ENCODE results near the gene RXFP1.

RXFP1 gene

DNA sequence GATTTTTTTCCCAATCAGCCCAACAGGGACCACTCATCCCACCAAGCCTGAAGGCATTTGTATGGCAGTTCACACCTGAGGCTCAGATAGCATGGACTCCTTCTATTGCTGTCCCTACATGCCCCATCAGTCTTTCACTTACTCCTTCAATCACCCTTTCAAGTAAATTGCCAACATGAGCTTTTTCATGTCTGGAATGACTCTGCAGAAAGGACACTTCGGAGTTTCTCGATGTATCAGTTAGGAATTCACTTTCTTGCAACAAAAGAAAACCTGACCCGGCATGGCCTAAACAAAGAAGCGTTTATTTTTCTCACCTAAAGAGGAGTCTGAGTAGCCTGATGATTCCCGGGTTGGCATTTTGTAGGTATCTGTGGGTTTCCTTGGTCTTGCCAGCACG, 38.6 kb downstream of the RXFP1 start:
- H3K27ac ChIP-seq (ENCODE audit: low read depth, low read length): no peak overlapping the region
- H3K36me3 ChIP-seq (ENCODE audit: control insufficient read depth, insufficient read depth, low read length): no peaks in the 10 kb centered on the region
- H3K27me3 ChIP-seq (ENCODE audit: control insufficient read depth, insufficient read depth, low read length): no peaks in the 10 kb centered on the region
- no peaks in the 10 kb centered on the region for H3K4me1 ChIP-seq (ENCODE audit: control insufficient read depth, insufficient read depth, low read length)
- H3K4me3 ChIP-seq (ENCODE audit: low read length): no peak overlapping the region
- no peak overlapping the region for H3K9ac ChIP-seq (ENCODE audit: low read length)

DNA sequence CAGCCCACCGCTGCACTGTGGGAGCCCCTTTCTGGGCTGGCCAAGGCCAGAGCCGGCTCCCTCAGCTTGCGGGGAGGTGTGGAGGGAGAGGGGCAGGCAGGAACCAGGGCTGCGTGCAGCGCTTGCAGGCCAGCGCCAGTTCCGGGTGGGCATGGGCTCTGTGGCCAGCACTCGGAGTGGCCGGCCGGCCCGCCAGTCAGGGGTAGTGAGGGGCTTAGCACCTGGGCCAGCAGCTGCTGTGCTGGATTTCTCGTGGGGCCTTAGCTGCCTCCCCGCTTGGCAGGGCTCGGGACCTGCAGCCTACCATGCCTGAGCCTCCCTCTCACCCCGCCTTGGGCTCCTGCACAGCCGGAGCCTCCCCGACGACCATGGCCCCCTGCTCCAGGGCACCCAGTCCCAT, 45.2 kb downstream of the RXFP1 start:
- Histone ChIP-seq H3K4me3 (ENCODE audit: low read length) (no peak overlapping the region), H3K27me3 (ENCODE audit: control insufficient read depth, insufficient read depth, low read length) (no peaks in the 10 kb centered on the region), H3K27ac (ENCODE audit: low read depth, low read length) (no peak overlapping the region), H3K4me1 (ENCODE audit: control insufficient read depth, insufficient read depth, low read length) (no peaks in the 10 kb centered on the region), H3K9ac (ENCODE audit: low read length) (no peak overlapping the region), H3K36me3 (ENCODE audit: control insufficient read depth, insufficient read depth, low read length) (no peaks in the 10 kb centered on the region)

GRCh38 chr4:158571736-158572135, 50.1 kb downstream of the RXFP1 start:
- Histone ChIP-seq H3K27ac (ENCODE audit: low read depth, low read length) (no peak overlapping the region), H3K9ac (ENCODE audit: low read length) (no peak overlapping the region), H3K4me3 (ENCODE audit: low read length) (no peak overlapping the region)

DNA sequence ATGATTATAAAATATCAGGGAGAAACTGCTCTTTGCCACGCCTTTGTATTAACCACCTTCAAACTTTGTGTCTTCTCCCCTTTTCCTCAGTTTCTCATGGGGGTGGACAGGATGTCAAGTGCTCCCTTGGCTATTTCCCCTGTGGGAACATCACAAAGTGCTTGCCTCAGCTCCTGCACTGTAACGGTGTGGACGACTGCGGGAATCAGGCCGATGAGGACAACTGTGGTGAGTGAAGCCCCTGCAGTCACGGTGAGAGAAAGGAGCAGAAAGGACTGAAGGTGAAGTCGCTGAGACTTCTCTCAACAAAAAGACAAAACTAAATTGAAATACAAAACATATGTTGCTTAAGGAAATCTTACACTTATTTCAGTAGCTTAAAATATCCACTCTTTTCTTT, 50.9 kb downstream of the RXFP1 start:
- no peak overlapping the region for H3K9ac ChIP-seq (ENCODE audit: low read length)
- H3K27me3 ChIP-seq (ENCODE audit: control insufficient read depth, insufficient read depth, low read length): no peaks in the 10 kb centered on the region
- no peak overlapping the region for H3K27ac ChIP-seq (ENCODE audit: low read depth, low read length)
- no peak overlapping the region for H3K4me3 ChIP-seq (ENCODE audit: low read length)
- no peaks in the 10 kb centered on the region for H3K36me3 ChIP-seq (ENCODE audit: control insufficient read depth, insufficient read depth, low read length)
- no peaks in the 10 kb centered on the region for H3K4me1 ChIP-seq (ENCODE audit: control insufficient read depth, insufficient read depth, low read length)

More at GRCh38 chr4:158571736-158572135, 50.1 kb downstream of the RXFP1 start:
- no peaks in the 10 kb centered on the region for H3K27me3 ChIP-seq (ENCODE audit: control insufficient read depth, insufficient read depth, low read length)
- H3K36me3 ChIP-seq (ENCODE audit: control insufficient read depth, insufficient read depth, low read length): no peaks in the 10 kb centered on the region
- H3K4me1 ChIP-seq (ENCODE audit: control insufficient read depth, insufficient read depth, low read length): no peaks in the 10 kb centered on the region

DNA sequence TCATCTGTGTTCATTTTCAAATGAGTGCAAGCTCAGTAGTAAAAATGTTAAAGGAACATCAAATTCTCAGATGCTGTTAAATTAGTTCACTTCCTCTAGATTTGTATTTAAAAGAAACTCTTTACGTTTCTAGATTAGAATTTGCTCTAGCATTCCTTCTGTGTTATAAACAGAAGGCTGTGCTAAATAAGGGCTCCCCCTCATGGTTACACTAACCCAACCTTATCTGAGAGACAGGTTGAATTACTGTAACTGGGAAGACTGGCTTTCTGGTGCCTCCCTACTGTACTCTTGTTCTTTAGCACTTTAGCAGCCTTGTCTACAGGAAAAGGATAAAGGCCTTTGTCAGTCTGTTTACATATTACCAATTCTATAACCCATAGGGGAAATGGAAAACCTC, 56.8 kb downstream of the RXFP1 start:
- Histone ChIP-seq H3K4me3 (ENCODE audit: low read length) (no peak overlapping the region), H3K4me1 (ENCODE audit: control insufficient read depth, insufficient read depth, low read length) (no peaks in the 10 kb centered on the region), H3K27ac (ENCODE audit: low read depth, low read length) (no peak overlapping the region), H3K36me3 (ENCODE audit: control insufficient read depth, insufficient read depth, low read length) (no peaks in the 10 kb centered on the region), H3K27me3 (ENCODE audit: control insufficient read depth, insufficient read depth, low read length) (no peaks in the 10 kb centered on the region), H3K9ac (ENCODE audit: low read length) (no peak overlapping the region)

GRCh38 chr4:158580064-158580463, 58.4 kb downstream of the RXFP1 start:
- Histone ChIP-seq H3K36me3 (ENCODE audit: control insufficient read depth, insufficient read depth, low read length) (no peaks in the 10 kb centered on the region), H3K27ac (ENCODE audit: low read depth, low read length) (no peak overlapping the region), H3K4me1 (ENCODE audit: control insufficient read depth, insufficient read depth, low read length) (no peaks in the 10 kb centered on the region), H3K27me3 (ENCODE audit: control insufficient read depth, insufficient read depth, low read length) (no peaks in the 10 kb centered on the region), H3K4me3 (ENCODE audit: low read length) (no peak overlapping the region), H3K9ac (ENCODE audit: low read length) (no peak overlapping the region)

DNA sequence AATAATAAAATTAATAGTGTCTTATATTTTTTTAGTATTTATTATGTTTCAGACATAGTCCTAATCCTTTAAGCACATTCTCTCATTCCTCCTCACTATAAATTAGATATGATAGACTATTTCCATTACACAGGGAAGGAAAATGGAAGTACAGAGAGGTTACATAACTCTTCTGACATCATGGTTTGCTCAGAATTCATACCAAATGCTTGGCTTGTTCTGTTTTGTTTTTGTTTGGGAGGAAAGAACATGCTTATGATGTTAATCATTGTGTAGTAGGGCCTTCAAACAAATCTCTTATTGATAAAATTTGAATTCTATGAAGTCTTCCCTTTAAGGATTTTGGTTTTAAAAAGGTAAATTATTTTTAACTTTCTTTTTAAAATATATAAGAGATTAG, 59.5 kb downstream of the RXFP1 start:
- no peak overlapping the region for H3K9ac ChIP-seq (ENCODE audit: low read length)
- no peaks in the 10 kb centered on the region for H3K4me1 ChIP-seq (ENCODE audit: control insufficient read depth, insufficient read depth, low read length)
- H3K27ac ChIP-seq (ENCODE audit: low read depth, low read length): no peak overlapping the region
- no peak overlapping the region for H3K4me3 ChIP-seq (ENCODE audit: low read length)
- H3K27me3 ChIP-seq (ENCODE audit: control insufficient read depth, insufficient read depth, low read length): no peaks in the 10 kb centered on the region
- H3K36me3 ChIP-seq (ENCODE audit: control insufficient read depth, insufficient read depth, low read length): no peaks in the 10 kb centered on the region

DNA sequence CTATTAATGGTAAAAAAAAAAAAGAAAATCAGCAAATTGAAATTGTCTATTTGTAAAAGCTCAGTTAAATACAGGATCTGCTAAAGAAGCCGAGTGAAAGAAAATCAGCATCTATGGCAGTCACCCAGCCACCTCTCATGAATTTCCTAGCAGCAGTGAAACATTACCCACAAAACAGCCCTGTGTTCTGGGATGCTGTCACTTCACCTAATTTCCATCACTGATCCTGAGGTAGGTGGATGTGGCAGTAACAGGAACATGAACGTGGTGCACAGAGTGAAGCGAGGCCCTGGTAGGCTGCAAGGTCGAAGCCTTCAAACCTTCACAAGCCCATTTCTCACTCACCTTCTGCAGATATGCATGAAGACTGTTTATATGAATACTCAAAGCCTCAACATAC, 65.2 kb downstream of the RXFP1 start:
- H3K9ac ChIP-seq (ENCODE audit: low read length): no peak overlapping the region
- H3K27ac ChIP-seq (ENCODE audit: low read depth, low read length): no peak overlapping the region
- H3K4me3 ChIP-seq (ENCODE audit: low read length): no peak overlapping the region
- H3K4me1 ChIP-seq (ENCODE audit: control insufficient read depth, insufficient read depth, low read length): no peaks in the 10 kb centered on the region
- no peaks in the 10 kb centered on the region for H3K36me3 ChIP-seq (ENCODE audit: control insufficient read depth, insufficient read depth, low read length)
- no peaks in the 10 kb centered on the region for H3K27me3 ChIP-seq (ENCODE audit: control insufficient read depth, insufficient read depth, low read length)

DNA sequence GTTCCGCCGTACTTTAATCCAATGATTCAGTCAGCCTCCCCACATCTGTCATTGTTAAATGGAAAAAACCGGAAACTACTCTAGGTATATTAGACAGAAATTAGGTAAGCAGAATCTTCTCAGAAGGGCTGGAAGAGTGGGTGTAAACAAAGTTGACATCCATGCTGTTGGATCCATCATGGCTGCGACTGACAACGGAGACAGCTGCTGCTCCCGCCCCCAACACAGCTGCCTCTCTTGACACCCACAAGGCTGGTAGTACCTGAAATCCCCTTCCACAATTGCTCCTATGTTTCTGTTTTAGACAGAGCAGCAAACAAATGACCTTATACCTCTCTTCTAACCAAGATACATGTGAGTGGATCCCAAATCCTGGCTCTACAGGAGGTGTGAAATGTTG, 66.6 kb downstream of the RXFP1 start:
- Histone ChIP-seq H3K4me3 (ENCODE audit: low read length) (no peak overlapping the region), H3K9ac (ENCODE audit: low read length) (no peak overlapping the region), H3K4me1 (ENCODE audit: control insufficient read depth, insufficient read depth, low read length) (no peaks in the 10 kb centered on the region), H3K27me3 (ENCODE audit: control insufficient read depth, insufficient read depth, low read length) (no peaks in the 10 kb centered on the region), H3K36me3 (ENCODE audit: control insufficient read depth, insufficient read depth, low read length) (no peaks in the 10 kb centered on the region), H3K27ac (ENCODE audit: low read depth, low read length) (no peak overlapping the region)

- Histone ChIP-seq H3K36me3 (ENCODE audit: control insufficient read depth, insufficient read depth, low read length) (no peaks in the 10 kb centered on the region), H3K27me3 (ENCODE audit: control insufficient read depth, insufficient read depth, low read length) (no peaks in the 10 kb centered on the region), H3K27ac (ENCODE audit: low read depth, low read length) (no peak overlapping the region), H3K4me3 (ENCODE audit: low read length) (no peak overlapping the region), H3K4me1 (ENCODE audit: control insufficient read depth, insufficient read depth, low read length) (no peaks in the 10 kb centered on the region), H3K9ac (ENCODE audit: low read length) (no peak overlapping the region)
These were observed 67.1 kb downstream of the RXFP1 start for GRCh38 chr4:158588777-158589176.

- H3K27me3 ChIP-seq (ENCODE audit: control insufficient read depth, insufficient read depth, low read length): no peaks in the 10 kb centered on the region
- no peak overlapping the region for H3K9ac ChIP-seq (ENCODE audit: low read length)
- no peak overlapping the region for H3K27ac ChIP-seq (ENCODE audit: low read depth, low read length)
- no peaks in the 10 kb centered on the region for H3K4me1 ChIP-seq (ENCODE audit: control insufficient read depth, insufficient read depth, low read length)
- no peaks in the 10 kb centered on the region for H3K36me3 ChIP-seq (ENCODE audit: control insufficient read depth, insufficient read depth, low read length)
- no peak overlapping the region for H3K4me3 ChIP-seq (ENCODE audit: low read length)
These were observed 68.6 kb downstream of the RXFP1 start for GRCh38 chr4:158590306-158590705.

- no peak overlapping the region for H3K9ac ChIP-seq (ENCODE audit: low read length)
- no peaks in the 10 kb centered on the region for H3K4me1 ChIP-seq (ENCODE audit: control insufficient read depth, insufficient read depth, low read length)
- H3K27ac ChIP-seq (ENCODE audit: low read depth, low read length): no peak overlapping the region
- H3K36me3 ChIP-seq (ENCODE audit: control insufficient read depth, insufficient read depth, low read length): no peaks in the 10 kb centered on the region
- no peak overlapping the region for H3K4me3 ChIP-seq (ENCODE audit: low read length)
- no peaks in the 10 kb centered on the region for H3K27me3 ChIP-seq (ENCODE audit: control insufficient read depth, insufficient read depth, low read length)
These were observed 69.1 kb downstream of the RXFP1 start for GRCh38 chr4:158590824-158591223.

DNA sequence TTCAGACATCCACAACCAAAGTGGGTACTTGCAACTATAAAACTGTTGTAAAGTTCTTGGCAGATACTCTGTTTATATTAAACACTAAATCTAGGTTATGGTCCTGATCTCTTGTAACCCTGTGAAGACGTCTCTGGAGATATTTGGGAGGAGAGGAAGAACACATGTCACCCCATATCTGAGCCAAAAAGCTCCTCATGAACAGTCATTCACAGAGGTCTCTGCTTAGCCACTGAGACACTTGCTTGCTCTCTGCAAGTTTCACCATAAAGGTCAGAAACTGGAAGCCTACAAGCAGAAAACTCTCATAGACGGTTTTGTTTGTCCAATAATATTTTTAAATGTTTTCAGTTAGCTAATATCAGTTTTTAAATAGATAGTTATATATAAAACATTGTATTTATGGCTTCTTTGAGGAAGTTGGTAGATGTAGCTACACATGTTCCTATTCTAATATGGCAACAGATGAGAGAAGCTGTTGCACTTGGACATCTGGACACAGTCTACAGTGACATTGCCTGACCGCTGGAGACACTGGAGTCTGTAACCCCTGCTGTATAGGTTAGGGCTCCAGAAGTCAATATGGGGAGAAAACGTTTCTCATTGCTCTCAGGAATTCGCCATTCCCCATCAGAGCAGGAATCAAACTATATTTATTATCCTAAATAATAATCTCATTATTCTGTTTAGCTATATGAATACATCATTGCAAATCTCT, 76.4 kb downstream of the RXFP1 start:
- H3K9ac ChIP-seq (ENCODE audit: low read length): no peak overlapping the region
- no peaks in the 10 kb centered on the region for H3K4me1 ChIP-seq (ENCODE audit: control insufficient read depth, insufficient read depth, low read length)
- H3K27me3 ChIP-seq (ENCODE audit: control insufficient read depth, insufficient read depth, low read length): no peaks in the 10 kb centered on the region
- H3K27ac ChIP-seq (ENCODE audit: low read depth, low read length): no peak overlapping the region
- no peak overlapping the region for H3K4me3 ChIP-seq (ENCODE audit: low read length)
- no peaks in the 10 kb centered on the region for H3K36me3 ChIP-seq (ENCODE audit: control insufficient read depth, insufficient read depth, low read length)
